Loucy (cell line): ENCODE results near the gene RUNX1.

Source experiments
- EZH2phosphoT487 ChIP-seq: fragments of 200-600 bp; IDR thresholded peaks from 2 replicates; pipeline ENCODE4 v1.6.1; 2018; ENCODE audit warnings: antibody characterized with exemption, mild to moderate bottlenecking, moderate library complexity, borderline replicate concordance
- TF ChIP-seq, protein P1 (sequence below): fragments of 200-600 bp; sonication (generic); conservative IDR thresholded peaks from 2 replicates; pipeline ENCODE4 v1.5.1; 2014; ENCODE audit warnings: mild to moderate bottlenecking, antibody characterized with exemption, low read length

- TF ChIP-seq, protein P1, sequence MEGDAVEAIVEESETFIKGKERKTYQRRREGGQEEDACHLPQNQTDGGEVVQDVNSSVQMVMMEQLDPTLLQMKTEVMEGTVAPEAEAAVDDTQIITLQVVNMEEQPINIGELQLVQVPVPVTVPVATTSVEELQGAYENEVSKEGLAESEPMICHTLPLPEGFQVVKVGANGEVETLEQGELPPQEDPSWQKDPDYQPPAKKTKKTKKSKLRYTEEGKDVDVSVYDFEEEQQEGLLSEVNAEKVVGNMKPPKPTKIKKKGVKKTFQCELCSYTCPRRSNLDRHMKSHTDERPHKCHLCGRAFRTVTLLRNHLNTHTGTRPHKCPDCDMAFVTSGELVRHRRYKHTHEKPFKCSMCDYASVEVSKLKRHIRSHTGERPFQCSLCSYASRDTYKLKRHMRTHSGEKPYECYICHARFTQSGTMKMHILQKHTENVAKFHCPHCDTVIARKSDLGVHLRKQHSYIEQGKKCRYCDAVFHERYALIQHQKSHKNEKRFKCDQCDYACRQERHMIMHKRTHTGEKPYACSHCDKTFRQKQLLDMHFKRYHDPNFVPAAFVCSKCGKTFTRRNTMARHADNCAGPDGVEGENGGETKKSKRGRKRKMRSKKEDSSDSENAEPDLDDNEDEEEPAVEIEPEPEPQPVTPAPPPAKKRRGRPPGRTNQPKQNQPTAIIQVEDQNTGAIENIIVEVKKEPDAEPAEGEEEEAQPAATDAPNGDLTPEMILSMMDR: no peak
- no peak for TF ChIP-seq EZH2phosphoT487
Measured at GRCh38 chr21:35020902-35021301, 28.2 kb downstream of the RUNX1 start.
